Endothelial cell of umbilical vein (primary cell): ENCODE data around the gene LAMTOR5.
"Not testable (repeated sequence)": the region's sequence is repeated elsewhere in the genome, so short reads cannot be mapped to it uniquely, and the experiment has no call there.

Experiments
- EZH2 ChIP-seq: IDR thresholded peaks from 2 replicates; pipeline ENCODE4 v1.6.1; 2012; ENCODE audit warnings: borderline replicate concordance, low read depth, mild to moderate bottlenecking, moderate library complexity, low read length, inconsistent platforms; ENCODE audit not compliant: severe bottlenecking
- FOS ChIP-seq: IDR thresholded peaks from 2 replicates; pipeline ENCODE4 v1.6.1; 2011; ENCODE audit warnings: mild to moderate bottlenecking, low read length, moderate library complexity, borderline replicate concordance; ENCODE audit not compliant: insufficient read depth
- MAX ChIP-seq: IDR thresholded peaks from 2 replicates; pipeline ENCODE4 v1.6.1; 2011; ENCODE audit not compliant: insufficient read depth, insufficient read length
- MYC ChIP-seq: IDR thresholded peaks from one replicate; pipeline ENCODE4 v1.6.1; 2011; ENCODE audit warnings: mild to moderate bottlenecking, low read depth, low read length
- POLR2A ChIP-seq: IDR thresholded peaks from 2 replicates; pipeline ENCODE4 v1.6.1; 2012; ENCODE audit warnings: low read depth, mild to moderate bottlenecking, control low read depth, low read length
- TF ChIP-seq, protein P1 (sequence below), 2 donors: IDR thresholded peaks; 1 replicate in 1 of 2; 2 replicates in 1 of 2; pipeline ENCODE4 v1.5.1; 2011; ENCODE audit warnings: low read length in 2 of 2, mild to moderate bottlenecking in 2 of 2, moderate library complexity in 2 of 2, control low read depth in 1 of 2, inconsistent platforms in 1 of 2, low read depth in 1 of 2; ENCODE audit not compliant: insufficient read depth in 1 of 2; ENCODE audit errors: extremely low read depth in 1 of 2

DNA sequence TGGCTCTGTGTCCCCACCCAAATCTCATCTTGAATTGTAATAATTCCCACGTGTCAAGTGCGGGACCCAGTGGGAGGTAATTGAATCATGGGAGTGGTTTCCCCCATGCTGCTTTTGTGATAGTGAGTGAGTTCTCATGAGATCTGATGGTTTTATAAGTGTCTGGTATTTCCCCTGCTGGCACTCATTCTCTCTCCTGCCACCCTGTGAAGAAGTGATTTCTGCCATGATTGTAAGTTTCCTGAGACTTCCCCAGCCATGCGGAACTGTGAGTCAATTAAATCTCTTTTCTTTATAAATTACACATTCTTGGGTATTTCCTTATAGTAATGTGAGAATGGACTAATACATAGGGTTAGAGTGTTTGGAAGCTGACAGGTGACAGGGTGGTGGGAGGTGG is 32.4 kb upstream of the LAMTOR5 start:
- TF ChIP-seq, protein P1, sequence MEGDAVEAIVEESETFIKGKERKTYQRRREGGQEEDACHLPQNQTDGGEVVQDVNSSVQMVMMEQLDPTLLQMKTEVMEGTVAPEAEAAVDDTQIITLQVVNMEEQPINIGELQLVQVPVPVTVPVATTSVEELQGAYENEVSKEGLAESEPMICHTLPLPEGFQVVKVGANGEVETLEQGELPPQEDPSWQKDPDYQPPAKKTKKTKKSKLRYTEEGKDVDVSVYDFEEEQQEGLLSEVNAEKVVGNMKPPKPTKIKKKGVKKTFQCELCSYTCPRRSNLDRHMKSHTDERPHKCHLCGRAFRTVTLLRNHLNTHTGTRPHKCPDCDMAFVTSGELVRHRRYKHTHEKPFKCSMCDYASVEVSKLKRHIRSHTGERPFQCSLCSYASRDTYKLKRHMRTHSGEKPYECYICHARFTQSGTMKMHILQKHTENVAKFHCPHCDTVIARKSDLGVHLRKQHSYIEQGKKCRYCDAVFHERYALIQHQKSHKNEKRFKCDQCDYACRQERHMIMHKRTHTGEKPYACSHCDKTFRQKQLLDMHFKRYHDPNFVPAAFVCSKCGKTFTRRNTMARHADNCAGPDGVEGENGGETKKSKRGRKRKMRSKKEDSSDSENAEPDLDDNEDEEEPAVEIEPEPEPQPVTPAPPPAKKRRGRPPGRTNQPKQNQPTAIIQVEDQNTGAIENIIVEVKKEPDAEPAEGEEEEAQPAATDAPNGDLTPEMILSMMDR (IDR thresholded peaks at IDR 0.05; ENCODE audit: extremely low read depth in 1 of 2, insufficient read depth in 1 of 2, low read depth in 1 of 2, low read length in 2 of 2): not testable (repeated sequence)
- TF ChIP-seq POLR2A, EZH2, MYC, MAX, FOS: not testable (repeated sequence)
